Ishikawa (cell line): ENCODE measurements around the gene TACC2.

Experiments
- CEBPB ChIP-seq: IDR thresholded peaks from 2 replicates; pipeline ENCODE4 v1.6.1; 2012
- CREB1 ChIP-seq: IDR thresholded peaks from 2 replicates; pipeline ENCODE4 v1.6.1; 2012; ENCODE audit warnings: low read depth
- EGR1 ChIP-seq: IDR thresholded peaks from 2 replicates; pipeline ENCODE4 v1.6.1; 2012
- EP300 ChIP-seq: IDR thresholded peaks from 2 replicates; pipeline ENCODE4 v1.6.1; 2012; ENCODE audit warnings: borderline replicate concordance
- FOXM1 ChIP-seq: IDR thresholded peaks from 2 replicates; pipeline ENCODE4 v1.6.1; 2012; ENCODE audit warnings: low read depth, borderline replicate concordance
- NFIC ChIP-seq: IDR thresholded peaks from 2 replicates; pipeline ENCODE4 v1.6.1; 2012
- RAD21 ChIP-seq: IDR thresholded peaks from 2 replicates; pipeline ENCODE4 v1.6.1; 2012; ENCODE audit warnings: low read depth
- TAF1 ChIP-seq: IDR thresholded peaks from 2 replicates; pipeline ENCODE4 v1.6.1; 2012; ENCODE audit warnings: low read depth, mild to moderate bottlenecking
- TCF12 ChIP-seq: IDR thresholded peaks from 2 replicates; pipeline ENCODE4 v1.6.1; 2012; ENCODE audit warnings: low read depth
- TEAD4 ChIP-seq: IDR thresholded peaks from 2 replicates; pipeline ENCODE4 v1.6.1; 2012
- YY1 ChIP-seq: IDR thresholded peaks from 2 replicates; pipeline ENCODE4 v1.6.1; 2012; ENCODE audit warnings: low read depth
- ZBTB7A ChIP-seq: IDR thresholded peaks from 2 replicates; pipeline ENCODE4 v1.6.1; 2012; ENCODE audit warnings: low read depth
- TF ChIP-seq, protein P1 (sequence below): IDR thresholded peaks from 2 replicates; pipeline ENCODE4 v1.6.1; 2012; ENCODE audit warnings: low read depth, mild to moderate bottlenecking
- TF ChIP-seq, protein P2 (sequence below): IDR thresholded peaks from 2 replicates; pipeline ENCODE4 v1.6.1; 2012
- TF ChIP-seq, protein P3 (sequence below): IDR thresholded peaks from 2 replicates; pipeline ENCODE4 v1.6.1; 2012

TACC2 gene

GRCh38 chr10:122154545-122155366 is 165.8 kb downstream of the TACC2 start:
- TF ChIP-seq, protein P1, sequence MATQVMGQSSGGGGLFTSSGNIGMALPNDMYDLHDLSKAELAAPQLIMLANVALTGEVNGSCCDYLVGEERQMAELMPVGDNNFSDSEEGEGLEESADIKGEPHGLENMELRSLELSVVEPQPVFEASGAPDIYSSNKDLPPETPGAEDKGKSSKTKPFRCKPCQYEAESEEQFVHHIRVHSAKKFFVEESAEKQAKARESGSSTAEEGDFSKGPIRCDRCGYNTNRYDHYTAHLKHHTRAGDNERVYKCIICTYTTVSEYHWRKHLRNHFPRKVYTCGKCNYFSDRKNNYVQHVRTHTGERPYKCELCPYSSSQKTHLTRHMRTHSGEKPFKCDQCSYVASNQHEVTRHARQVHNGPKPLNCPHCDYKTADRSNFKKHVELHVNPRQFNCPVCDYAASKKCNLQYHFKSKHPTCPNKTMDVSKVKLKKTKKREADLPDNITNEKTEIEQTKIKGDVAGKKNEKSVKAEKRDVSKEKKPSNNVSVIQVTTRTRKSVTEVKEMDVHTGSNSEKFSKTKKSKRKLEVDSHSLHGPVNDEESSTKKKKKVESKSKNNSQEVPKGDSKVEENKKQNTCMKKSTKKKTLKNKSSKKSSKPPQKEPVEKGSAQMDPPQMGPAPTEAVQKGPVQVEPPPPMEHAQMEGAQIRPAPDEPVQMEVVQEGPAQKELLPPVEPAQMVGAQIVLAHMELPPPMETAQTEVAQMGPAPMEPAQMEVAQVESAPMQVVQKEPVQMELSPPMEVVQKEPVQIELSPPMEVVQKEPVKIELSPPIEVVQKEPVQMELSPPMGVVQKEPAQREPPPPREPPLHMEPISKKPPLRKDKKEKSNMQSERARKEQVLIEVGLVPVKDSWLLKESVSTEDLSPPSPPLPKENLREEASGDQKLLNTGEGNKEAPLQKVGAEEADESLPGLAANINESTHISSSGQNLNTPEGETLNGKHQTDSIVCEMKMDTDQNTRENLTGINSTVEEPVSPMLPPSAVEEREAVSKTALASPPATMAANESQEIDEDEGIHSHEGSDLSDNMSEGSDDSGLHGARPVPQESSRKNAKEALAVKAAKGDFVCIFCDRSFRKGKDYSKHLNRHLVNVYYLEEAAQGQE, result no peak
- no peak for TF ChIP-seq EGR1
- TF ChIP-seq EP300, result no peak
- no peak for TF ChIP-seq RAD21
- no peak for TF ChIP-seq TEAD4
- TF ChIP-seq YY1, result no peak
- TF ChIP-seq, protein P2, sequence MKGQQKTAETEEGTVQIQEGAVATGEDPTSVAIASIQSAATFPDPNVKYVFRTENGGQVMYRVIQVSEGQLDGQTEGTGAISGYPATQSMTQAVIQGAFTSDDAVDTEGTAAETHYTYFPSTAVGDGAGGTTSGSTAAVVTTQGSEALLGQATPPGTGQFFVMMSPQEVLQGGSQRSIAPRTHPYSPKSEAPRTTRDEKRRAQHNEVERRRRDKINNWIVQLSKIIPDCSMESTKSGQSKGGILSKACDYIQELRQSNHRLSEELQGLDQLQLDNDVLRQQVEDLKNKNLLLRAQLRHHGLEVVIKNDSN, result no peak
- TF ChIP-seq NFIC, result no peak
- TF ChIP-seq FOXM1, result no peak
- TF ChIP-seq TCF12, result no peak
- TF ChIP-seq, protein P3, sequence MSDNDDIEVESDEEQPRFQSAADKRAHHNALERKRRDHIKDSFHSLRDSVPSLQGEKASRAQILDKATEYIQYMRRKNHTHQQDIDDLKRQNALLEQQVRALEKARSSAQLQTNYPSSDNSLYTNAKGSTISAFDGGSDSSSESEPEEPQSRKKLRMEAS, result no peak
- no peak for TF ChIP-seq CREB1
- TF ChIP-seq TAF1, result no peak
- TF ChIP-seq CEBPB, result no peak
- TF ChIP-seq ZBTB7A, result no peak

DNA sequence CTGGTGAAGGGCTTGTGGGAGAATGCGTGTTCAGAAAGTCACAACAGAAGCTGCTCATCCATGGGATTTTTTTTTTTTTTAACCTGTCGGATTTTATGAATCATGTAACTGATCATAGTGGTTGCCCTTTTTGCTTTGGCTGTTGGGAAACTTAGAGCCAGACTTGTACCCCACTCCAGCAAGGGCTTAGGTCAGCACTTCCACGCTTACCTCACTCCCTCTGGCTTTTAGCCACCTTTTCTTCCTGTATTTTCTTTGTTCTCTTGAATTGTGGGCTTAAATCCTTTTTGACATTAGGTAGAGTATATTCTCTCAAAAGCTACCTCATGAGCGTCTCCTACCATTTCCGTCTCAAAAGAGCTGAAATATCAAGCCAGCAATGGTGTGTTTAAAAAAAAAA is 168.5 kb downstream of the TACC2 start:
- TF ChIP-seq CREB1, result no peak
- no peak for TF ChIP-seq ZBTB7A
- TF ChIP-seq FOXM1, result no peak
- no peak for TF ChIP-seq EP300
- TF ChIP-seq YY1, result no peak
- TF ChIP-seq, protein P2, result no peak
- TF ChIP-seq, protein P1, result no peak
- TF ChIP-seq EGR1, result no peak
- TF ChIP-seq, protein P3, result no peak
- TF ChIP-seq RAD21, result no peak
- TF ChIP-seq TCF12, result no peak
- no peak for TF ChIP-seq NFIC
- no peak for TF ChIP-seq TEAD4
- TF ChIP-seq CEBPB, result no peak
- no peak for TF ChIP-seq TAF1

DNA sequence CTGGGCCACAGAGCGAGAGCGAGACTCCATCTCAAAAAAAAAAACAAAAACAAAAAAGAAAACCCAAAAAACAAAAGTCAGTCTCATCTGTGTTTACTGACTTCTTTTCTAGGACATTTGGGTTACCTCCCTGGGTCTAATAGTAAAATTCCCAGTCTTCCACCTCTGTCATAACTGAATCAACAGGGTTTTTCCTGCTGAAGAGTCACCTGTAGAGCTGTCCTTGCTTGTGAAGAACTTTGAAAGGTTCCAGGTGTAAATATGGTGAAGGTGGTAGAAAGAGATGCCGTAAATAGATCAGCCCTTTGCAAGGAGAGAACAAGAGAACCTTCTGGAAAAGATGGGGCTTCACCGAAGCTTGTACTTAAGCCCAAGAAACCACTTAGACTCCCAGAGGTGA is 169.4 kb downstream of the TACC2 start:
- TF ChIP-seq RAD21, result no peak
- TF ChIP-seq FOXM1, result no peak
- no peak for TF ChIP-seq EGR1
- TF ChIP-seq YY1, result no peak
- TF ChIP-seq ZBTB7A, result no peak
- TF ChIP-seq TEAD4, result no peak
- no peak for TF ChIP-seq NFIC
- TF ChIP-seq CEBPB, result no peak
- TF ChIP-seq, protein P2, result no peak
- TF ChIP-seq, protein P3, result no peak
- TF ChIP-seq EP300, result no peak
- TF ChIP-seq TCF12, result no peak
- TF ChIP-seq, protein P1, result no peak
- no peak for TF ChIP-seq TAF1
- TF ChIP-seq CREB1, result no peak
